HEK293T (cell line): ENCODE measurements around the gene NSDHL.

Experiments used
- BHLHE40 ChIP-seq: fragments of 450-650 bp; IDR thresholded peaks from 2 replicates; pipeline ENCODE4 v1.6.1; 2016; ENCODE audit warnings: mild to moderate bottlenecking, moderate library complexity, borderline replicate concordance
- ELF4 ChIP-seq: fragments of 450-650 bp; IDR thresholded peaks from 2 replicates; pipeline ENCODE4 v1.6.1; 2017; ENCODE audit warnings: antibody characterized with exemption
- FOXK2 ChIP-seq: fragments of 450-650 bp; IDR thresholded peaks from 2 replicates; pipeline ENCODE4 v1.6.1; 2016; ENCODE audit warnings: mild to moderate bottlenecking
- FOXM1 ChIP-seq: fragments of 450-650 bp; IDR thresholded peaks from 2 replicates; pipeline ENCODE4 v1.6.1; 2017; ENCODE audit warnings: mild to moderate bottlenecking, borderline replicate concordance
- NFRKB ChIP-seq: fragments of 450-650 bp; IDR thresholded peaks from 2 replicates; pipeline ENCODE4 v1.6.1; 2016; ENCODE audit warnings: mild to moderate bottlenecking, moderate library complexity
- SP1 ChIP-seq: fragments of 450-650 bp; IDR thresholded peaks from 2 replicates; pipeline ENCODE4 v1.6.1; 2017

GRCh38 chrX:152842772-152843338 lies 12.0 kb downstream of the NSDHL start:
- TF ChIP-seq SP1 = no peak
- no peak for TF ChIP-seq FOXK2
- TF ChIP-seq NFRKB = no peak
- no peak for TF ChIP-seq ELF4
- TF ChIP-seq BHLHE40 = no peak
- no peak for TF ChIP-seq FOXM1
